HG02610 (cell line): ENCODE data around the gene PRICKLE3.
"Not testable (repeated sequence)": the region's sequence is repeated elsewhere in the genome, so short reads cannot be mapped to it uniquely, and the experiment has no call there.

Source experiments
- ATAC-seq: cut with Tn5 transposase; IDR thresholded peaks from one replicate; pipeline ENCODE4 v1.9.1; 2021; ENCODE audit warnings: mild to moderate bottlenecking, moderate library complexity; ENCODE audit not compliant: unreplicated experiment

Gene PRICKLE3

GRCh38 chrX:49161632-49162031 is 24.5 kb downstream of the PRICKLE3 start:
- ATAC-seq = no peak

GRCh38 chrX:49160908-49161307 is 25.3 kb downstream of the PRICKLE3 start:
- ATAC-seq = no peak

- no peak for ATAC-seq
Observed at GRCh38 chrX:49157194-49157593, 29.0 kb downstream of the PRICKLE3 start.

GRCh38 chrX:49155900-49156837 is 30.0 kb downstream of the PRICKLE3 start:
- peak; percentile 88 for ATAC-seq

- ATAC-seq = no peak
Observed at GRCh38 chrX:49155243-49155899, 30.8 kb downstream of the PRICKLE3 start.

GRCh38 chrX:49153467-49153866 is 32.7 kb downstream of the PRICKLE3 start:
- ATAC-seq = no peak

GRCh38 chrX:49149291-49149690 is 36.9 kb downstream of the PRICKLE3 start:
- ATAC-seq = not testable (repeated sequence)

GRCh38 chrX:49148390-49149100 is 37.6 kb downstream of the PRICKLE3 start:
- not testable (repeated sequence) for ATAC-seq

GRCh38 chrX:49147936-49148335 is 38.2 kb downstream of the PRICKLE3 start:
- ATAC-seq = no peak

GRCh38 chrX:49147282-49147681 is 38.9 kb downstream of the PRICKLE3 start:
- no peak for ATAC-seq

GRCh38 chrX:49143154-49143553 is 43.0 kb downstream of the PRICKLE3 start:
- not testable (repeated sequence) for ATAC-seq

GRCh38 chrX:49142264-49142663 is 43.9 kb downstream of the PRICKLE3 start:
- not testable (repeated sequence) for ATAC-seq

GRCh38 chrX:49139713-49140112 is 46.5 kb downstream of the PRICKLE3 start:
- no peak for ATAC-seq

- ATAC-seq = no peak
Observed at GRCh38 chrX:49137492-49137891, 48.7 kb downstream of the PRICKLE3 start.

GRCh38 chrX:49133759-49134158 is 52.4 kb downstream of the PRICKLE3 start:
- no peak for ATAC-seq

- ATAC-seq = not testable (repeated sequence)
Observed at GRCh38 chrX:49132275-49132674, 53.9 kb downstream of the PRICKLE3 start.

GRCh38 chrX:49129427-49129826 is 56.7 kb downstream of the PRICKLE3 start:
- no peak for ATAC-seq

- not testable (repeated sequence) for ATAC-seq
Observed at GRCh38 chrX:49127742-49128258, 58.4 kb downstream of the PRICKLE3 start.
